ENCODE results near the gene BCKDHB.

DNA sequence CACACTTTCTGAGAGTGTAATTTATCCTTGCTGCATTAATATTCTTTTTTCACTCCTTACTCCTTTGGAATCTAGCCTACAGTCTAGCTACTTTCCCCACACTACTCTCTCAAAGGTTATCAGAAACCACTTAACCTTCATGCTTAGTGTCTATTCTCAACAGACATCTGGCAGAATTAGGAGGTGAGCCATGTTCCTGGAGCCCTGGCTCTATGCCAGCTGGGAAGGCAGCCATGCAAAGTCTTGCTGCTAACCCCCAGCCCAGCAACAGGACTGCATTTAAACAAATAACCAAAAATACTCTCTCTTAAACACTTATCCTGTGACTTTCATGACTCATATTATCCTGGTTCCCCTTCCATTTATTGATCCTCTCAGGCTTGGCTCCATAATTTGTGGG lies 260.2 kb downstream of the BCKDHB start:
- no peak for TF ChIP-seq EZH2 (IDR thresholded peaks at IDR 0.05; ENCODE audit: borderline replicate concordance, low read length)
- TF ChIP-seq, protein P1, sequence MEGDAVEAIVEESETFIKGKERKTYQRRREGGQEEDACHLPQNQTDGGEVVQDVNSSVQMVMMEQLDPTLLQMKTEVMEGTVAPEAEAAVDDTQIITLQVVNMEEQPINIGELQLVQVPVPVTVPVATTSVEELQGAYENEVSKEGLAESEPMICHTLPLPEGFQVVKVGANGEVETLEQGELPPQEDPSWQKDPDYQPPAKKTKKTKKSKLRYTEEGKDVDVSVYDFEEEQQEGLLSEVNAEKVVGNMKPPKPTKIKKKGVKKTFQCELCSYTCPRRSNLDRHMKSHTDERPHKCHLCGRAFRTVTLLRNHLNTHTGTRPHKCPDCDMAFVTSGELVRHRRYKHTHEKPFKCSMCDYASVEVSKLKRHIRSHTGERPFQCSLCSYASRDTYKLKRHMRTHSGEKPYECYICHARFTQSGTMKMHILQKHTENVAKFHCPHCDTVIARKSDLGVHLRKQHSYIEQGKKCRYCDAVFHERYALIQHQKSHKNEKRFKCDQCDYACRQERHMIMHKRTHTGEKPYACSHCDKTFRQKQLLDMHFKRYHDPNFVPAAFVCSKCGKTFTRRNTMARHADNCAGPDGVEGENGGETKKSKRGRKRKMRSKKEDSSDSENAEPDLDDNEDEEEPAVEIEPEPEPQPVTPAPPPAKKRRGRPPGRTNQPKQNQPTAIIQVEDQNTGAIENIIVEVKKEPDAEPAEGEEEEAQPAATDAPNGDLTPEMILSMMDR (conservative IDR thresholded peaks at IDR 0.05 in 1 of 2, IDR thresholded peaks at IDR 0.05 in 1 of 2; ENCODE audit: extremely low read depth in 1 of 2, insufficient read depth in 1 of 2, low read depth in 1 of 2, low read length in 2 of 2), result no peak

Measured in mammary epithelial cell (primary cell).